HG03196 (cell line): ENCODE data around the gene RABL6.

Experiments
- ATAC-seq: cut with Tn5 transposase; IDR thresholded peaks from one replicate; pipeline ENCODE4 v1.9.1; 2021; ENCODE audit not compliant: unreplicated experiment

The RABL6 gene

GRCh38 chr9:136814725-136815421, 7.1 kb downstream of the RABL6 start:
- no peak for ATAC-seq

DNA sequence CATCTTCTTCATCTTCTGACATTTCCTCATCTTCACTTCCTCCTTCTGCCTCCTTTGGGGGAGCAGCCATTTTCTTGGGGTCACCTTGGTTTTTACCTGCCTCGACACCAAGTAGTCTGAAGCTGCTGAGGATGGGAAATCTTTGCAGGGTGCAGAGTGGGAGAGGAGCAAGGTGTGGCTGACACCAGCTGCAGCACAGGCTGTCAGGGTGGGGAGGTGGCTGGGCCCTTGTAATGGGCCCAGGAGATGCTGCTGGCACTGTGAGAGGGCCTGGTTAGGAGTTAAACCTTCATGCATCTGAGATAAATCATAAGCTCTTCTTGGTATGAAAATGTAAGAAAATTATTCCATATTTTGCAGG, 7.7 kb downstream of the RABL6 start:
- ATAC-seq = no peak

DNA sequence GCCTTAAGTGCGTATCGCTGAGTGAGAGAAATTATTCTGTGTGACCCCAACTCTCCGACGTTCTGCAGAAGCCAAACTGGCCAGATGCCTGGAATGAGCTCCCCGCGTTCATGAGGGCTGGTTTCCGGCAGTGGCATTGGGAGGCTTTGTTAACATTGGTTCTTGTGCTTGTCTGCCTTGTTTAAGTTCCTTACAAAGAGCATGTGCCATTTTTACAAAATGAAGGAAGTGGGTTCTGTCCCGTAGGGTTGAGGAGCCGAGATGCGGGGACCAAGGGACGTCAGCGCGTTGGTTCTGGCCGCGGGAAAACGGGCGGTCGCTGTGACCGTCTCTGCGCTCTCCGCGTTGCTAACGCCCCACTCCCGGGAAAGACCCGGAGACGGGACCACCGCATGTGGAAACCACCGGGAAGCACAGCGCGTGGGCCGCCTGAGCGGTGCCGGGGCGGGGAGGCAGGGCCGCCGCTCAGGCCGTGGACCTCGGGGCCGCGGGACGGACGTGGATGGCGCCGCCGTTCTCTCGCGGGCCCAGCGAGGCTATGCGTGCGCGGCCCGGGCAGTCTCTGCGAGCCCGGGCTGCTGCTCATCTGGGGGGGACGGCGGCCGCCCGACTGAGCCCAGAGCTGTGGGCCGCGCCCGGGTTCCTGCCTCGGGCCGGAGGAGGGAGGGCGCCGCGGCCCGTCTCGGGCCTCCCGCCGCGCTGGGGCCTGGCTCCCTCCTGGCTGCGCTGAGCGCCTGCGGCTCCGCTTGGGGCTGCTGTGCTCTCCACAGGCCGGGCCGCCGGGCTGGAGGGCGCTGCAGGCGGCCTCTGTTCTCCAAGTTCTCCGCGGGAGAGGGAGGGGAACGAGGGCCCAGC, 13.4 kb downstream of the RABL6 start:
- ATAC-seq = no peak

- ATAC-seq = no peak
These were observed 14.2 kb downstream of the RABL6 start for GRCh38 chr9:136821826-136822544.

DNA sequence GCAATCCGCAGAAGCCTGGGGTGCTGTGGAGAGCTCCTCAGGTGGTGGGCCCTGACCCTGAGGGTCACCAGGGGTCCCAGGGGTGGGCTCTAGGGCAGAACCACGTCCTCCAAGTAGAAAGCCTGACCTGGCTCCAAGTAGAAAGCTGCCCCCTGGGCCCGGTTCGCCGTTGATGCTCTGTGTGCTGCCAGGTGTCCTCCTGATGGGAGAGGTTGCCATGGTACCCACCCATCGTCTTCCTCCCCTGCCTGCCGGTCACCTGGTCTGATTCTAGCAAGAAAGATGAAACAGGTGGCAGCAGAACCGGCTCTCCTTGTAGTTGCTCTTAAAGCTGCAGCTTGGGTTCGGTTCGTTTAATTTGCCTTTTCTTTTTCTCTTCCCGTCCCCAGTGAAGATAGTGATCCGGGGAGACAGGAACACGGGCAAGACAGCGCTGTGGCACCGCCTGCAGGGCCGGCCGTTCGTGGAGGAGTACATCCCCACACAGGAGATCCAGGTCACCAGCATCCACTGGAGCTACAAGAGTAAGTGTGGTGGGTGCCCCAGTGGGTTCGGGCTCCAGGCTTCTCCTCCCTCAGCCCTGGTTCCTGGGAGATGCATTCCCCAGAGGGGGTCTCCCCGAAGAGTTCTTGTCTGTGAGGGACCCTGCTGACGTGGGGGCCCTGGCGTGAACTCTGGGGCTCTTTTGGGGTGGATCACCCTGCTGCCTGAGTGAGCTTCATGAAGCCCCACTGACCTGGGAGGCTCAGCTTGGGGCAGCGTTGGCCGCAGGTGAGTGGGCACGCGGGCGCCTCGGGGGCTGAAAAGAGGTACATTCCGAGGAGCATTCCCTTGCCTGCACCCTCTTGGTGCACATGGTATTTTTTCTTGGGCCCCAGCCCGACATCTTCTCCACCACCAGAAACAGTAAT, 15.6 kb downstream of the RABL6 start:
- ATAC-seq = no peak

DNA sequence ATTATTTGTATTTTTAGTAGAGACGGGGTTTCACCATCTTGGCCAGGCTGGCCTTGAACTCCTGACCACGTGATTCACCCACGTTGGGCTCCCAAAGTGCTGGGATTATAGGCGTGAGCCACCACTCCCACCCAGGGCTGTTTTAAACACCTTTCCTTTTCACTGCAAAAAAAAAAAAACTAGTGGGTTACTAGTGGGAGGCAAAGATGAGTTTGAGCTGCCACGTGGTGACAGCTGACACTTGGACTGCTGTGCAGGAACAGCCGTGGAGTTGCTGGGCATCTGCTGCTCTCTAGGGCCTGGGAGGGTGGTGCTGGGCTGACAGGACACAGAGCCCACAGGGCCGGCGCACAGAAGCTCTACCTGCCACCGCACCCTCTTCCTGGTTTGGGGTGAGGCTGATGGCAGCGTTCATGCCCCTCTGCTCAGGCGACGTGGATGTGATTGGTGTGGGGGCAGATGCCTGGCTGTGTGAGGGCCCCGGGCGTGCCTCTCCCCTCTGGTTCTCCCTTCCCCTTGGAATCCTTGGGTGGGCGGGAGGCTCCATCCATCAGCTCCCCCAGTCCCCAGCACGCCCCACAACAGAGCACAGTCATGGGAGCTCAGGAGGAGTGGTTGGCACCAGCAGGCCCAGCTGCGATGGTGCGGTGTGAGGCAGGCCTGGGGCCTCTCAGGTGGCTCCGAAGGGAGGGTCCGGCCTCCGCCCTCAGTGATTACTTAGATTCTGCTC, 16.9 kb downstream of the RABL6 start:
- ATAC-seq = no peak

GRCh38 chr9:136825295-136826187, 17.8 kb downstream of the RABL6 start:
- ATAC-seq = no peak

DNA sequence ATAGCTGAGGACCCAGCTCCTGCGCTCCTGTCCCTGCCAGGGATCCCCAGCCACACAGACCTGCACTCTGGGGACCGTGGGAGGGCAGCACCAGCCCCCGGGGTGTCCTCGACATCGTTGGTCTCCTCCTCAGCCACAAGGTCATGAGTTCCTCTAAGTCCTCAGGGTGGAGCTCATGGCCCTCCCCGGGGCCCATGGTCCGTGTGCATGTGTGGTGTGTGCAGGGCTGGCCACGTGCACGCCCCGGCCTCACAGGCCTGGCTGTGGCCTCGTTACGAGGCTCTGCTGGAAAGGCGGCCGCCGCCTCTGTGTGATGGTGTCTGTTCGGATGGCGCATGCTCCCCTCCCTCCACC, 18.4 kb downstream of the RABL6 start:
- ATAC-seq = no peak

DNA sequence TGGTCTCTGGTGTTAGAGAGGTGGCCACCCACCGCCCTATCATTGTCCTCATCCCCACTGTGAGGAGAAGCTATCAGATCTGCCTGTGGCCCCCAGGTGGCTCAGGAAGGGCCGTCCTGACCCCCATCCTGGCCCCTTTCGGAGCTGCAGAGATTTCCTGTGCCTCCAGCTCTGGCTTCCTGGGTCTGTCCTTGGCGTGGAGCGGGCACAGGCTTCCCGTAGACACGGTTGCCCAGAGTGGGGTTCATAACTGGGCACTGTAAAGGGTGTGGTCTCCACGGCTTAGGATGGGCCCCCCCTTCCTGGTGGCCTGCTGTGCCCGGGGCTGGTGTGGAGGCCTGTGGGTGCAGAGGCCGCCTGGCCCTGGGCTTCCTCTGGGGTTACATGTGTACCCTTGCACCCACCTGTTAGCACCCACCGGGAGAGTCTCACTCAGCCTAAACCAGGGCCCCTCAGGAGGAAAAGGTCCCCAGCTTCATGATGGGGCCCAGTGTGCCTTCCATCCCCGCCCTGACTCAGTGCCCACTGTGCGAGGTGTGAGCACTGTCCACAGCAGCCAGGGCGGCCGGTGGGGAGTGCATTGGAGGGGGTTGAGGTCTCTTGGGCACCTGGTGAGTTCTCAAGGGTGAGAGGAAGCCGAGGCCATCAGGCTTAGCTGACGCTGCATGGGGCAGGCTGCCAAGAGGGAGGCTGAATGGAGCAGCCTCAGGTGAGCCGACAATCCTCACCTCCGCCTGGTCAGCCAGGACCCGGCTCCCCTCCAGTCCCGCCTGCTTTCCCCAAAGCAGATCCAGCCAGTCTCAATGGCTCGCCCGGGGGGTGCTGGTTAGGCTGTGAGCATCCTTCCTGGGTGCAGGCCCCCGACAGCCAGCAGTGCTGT, 19.2 kb downstream of the RABL6 start:
- no peak for ATAC-seq

DNA sequence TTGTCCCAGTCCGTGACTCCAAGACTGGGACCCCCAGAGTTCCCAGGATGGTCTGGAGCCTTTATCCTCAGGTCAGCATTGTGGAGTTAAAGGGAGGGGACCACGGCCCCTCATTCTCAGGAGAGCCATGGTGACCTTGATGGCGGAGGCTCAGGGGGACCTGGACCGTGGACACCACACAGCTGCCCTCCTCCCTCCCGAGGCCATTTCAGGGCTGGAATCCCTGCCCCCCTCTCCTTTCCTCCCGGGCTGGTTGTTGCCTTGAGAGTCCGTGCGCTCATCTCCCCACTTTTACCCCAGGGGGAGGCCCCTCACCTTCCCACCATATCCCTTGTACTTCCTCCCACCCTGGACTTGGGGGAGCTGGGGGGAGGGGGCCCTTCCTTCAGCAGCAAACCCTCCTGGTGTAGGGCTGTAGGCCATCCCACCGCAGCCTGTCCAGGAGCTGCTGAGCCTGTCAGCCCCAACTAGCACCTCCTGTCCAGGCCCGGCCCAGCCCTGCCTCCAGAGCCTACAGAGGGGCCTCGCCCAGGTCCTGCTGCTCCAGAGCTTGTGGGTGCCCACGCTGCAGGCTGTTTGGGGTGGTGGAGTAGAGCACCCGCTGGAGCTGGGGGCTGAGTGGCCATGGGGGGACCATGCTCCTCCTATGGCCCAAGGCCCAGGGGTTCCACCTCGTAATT, 20.2 kb downstream of the RABL6 start:
- no peak for ATAC-seq

DNA sequence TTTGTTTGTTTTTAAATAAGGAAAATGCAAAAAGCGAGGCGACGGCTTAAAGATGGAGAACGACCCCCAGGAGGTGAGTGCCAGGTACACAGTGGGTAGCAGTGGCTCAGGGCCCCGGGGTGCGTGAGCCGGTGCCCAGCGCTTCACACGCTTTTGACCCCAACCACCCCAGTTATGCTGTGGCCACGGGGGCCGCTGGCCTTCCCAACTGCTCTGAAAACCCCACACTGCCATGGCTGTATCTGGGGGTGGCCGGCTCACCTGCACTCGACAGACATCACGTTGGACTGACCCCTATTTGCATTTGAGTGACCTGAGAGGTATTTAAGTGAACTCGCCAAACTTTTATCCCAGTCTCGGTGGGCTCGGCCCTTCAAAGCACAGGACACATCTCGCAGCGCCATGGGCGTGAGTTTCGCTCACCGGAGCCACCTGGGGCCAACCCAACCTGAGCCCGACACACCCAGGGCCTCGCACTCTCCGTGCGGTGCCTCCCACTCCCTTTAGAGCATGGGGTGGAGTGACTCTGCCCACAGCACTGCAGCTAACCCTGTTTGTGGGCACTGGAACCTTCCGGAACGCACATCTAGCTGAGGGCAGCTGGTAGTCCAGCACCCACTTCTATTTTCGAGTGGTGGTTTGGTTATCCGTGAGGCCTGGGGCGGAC, 20.9 kb downstream of the RABL6 start:
- no peak for ATAC-seq

DNA sequence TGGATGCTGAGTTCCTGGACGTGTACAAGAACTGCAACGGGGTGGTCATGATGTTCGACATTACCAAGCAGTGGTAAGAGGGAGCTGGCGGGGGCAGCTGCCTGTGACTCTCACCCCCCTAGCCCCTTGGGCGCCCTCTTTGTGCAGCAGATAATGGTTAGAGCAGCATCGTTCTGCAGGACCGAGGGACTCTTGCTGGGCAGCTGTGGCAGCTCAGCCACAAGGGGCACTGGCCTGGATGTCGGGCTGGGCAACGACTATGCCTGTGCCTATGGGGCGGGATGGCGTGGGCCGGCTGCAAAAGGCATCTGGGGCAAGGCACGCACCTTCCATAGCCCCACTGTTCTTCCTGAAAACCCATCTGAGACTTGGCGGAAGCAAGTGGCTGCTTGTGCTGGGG, 21.7 kb downstream of the RABL6 start:
- ATAC-seq = no peak

- ATAC-seq = no peak
These were observed 22.5 kb downstream of the RABL6 start for GRCh38 chr9:136829981-136830885.

DNA sequence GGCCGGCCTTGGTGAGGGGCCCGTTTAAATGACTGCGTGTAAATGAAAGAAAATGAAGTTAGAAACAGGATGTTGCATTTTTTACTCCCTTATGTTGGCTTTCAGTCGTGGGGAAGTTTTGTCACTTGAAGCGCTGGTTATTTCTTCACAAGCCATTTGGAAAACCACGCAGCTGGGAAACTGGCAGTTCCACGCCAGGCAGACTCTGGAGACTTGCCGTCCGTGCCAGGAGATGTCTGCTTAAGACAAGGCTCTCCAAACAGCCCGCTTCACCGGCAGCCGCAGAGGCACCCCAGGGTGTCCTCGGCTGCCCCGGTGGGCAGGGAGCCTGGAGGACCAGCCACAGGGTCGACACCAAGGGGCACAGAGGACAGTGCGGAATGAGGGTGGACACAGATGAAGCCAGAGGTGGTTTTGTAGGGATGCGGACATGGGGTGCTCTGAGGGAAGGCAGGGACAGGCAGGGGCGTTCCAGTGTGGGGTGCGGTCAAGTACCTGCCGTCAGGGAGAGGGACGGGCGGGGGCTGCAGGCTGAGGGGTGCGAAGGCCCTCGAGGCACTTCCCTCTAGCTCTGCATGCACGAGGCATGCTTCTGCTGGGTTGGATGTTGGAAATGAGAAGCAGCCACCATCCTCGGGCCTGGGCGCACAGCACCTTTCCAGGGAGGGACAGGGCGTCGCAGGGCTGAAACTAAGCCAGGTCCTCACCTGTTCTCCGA, 23.4 kb downstream of the RABL6 start:
- ATAC-seq = no peak

DNA sequence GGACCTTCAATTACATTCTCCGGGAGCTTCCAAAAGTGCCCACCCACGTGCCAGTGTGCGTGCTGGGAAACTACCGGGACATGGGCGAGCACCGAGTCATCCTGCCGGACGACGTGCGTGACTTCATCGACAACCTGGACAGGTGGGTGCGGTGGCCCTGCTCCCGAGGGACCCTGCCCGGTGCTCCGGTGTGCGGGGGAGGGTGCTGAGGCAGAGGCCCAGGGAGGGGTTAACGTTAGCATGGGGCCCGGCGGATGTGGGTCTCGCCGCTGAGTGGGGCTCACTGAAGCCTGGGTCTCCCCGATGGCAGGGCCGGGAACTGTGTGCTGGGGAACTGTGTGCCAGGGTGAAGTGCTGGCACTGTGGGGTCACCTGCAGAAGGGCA, 24.0 kb downstream of the RABL6 start:
- ATAC-seq = no peak

GRCh38 chr9:136832581-136832980, 24.8 kb downstream of the RABL6 start:
- no peak for ATAC-seq
